GM18909 (cell line): ENCODE results near the gene HBQ1.
"Not testable (repeated sequence)": the region's sequence is repeated elsewhere in the genome, so short reads cannot be mapped to it uniquely, and the experiment has no call there.

Experiments
- ATAC-seq: cut with Tn5 transposase; IDR thresholded peaks from one replicate; pipeline ENCODE4 v1.9.1; 2021; ENCODE audit warnings: mild to moderate bottlenecking; ENCODE audit not compliant: unreplicated experiment, poor library complexity

The HBQ1 gene

DNA sequence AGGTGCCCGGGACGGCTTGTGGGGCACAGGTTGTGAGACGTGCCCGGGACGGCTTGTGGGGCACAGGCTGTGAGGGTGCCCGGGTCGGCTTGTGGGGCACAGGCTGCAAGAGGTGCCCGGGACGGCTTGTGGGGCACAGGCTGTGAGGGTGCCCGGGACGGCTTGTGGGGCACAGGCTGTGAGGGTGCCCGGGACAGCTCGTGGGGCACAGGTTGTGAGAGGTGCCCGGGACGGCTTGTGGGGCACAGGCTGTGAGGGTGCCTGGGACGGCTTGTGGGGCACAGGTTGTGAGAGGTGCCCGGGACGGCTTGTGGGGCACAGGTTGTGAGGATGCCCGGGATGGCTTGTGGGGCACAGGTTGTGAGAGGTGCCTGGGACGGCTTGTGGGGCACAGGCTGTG lies 20.0 kb upstream of the HBQ1 start:
- not testable (repeated sequence) for ATAC-seq

DNA sequence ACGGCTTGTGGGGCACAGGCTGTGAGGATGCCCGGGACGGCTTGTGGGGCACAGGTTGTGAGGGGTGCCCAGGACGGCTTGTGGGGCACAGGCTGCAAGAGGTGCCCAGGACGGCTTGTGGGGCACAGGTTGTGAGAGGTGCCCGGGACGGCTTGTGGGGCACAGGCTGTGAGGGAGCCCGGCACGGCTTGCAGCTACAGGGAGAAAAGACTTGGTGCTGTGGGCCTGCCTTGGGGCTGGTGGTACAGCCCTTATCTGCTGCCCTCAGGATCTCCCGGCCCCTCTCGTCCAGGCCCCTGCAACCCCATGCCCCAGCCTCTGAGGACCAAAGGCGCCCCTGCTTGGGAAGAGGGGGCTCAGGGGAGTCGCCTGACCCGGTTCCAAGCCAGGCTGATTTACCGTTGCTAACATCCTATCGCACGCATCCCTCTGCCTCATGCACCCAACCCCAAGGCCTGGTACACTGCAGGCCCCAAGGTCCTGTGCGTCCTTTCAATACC lies 19.5 kb upstream of the HBQ1 start:
- ATAC-seq: no peak

DNA sequence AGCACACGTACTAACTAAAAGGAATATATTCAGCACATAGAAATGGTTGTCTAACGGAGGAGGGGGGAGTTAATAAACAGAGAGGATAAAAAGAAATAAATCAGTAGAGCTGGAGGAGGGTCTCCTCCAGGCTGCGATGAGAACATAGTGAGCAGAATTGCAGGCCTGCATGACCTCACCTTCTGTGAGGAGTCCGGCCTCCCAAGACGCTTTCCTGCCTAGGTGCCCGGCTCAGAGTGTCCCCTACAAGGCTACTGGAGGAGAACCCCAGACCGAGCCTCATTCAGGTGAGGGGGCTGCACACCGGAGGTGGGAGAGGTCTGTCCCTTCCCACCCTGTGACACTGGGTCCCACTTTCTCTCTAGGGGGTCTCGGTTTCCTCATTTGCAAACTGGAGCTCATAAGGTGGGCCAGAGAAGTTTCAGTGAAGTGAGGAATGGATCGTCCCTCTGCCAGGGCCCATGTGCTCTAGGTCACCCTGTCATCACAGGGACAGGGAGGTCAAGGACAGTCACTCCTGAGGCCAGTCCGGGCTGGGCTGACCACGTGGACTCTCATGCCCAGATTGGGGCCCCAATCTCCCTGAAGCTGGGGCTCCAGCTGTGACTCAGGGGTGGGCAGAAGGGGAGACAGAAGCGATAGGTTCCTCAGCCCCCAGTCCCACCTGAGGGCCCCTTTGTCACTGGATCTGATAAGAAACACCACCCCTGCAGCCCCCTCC lies 17.8 kb upstream of the HBQ1 start:
- ATAC-seq: no peak

DNA sequence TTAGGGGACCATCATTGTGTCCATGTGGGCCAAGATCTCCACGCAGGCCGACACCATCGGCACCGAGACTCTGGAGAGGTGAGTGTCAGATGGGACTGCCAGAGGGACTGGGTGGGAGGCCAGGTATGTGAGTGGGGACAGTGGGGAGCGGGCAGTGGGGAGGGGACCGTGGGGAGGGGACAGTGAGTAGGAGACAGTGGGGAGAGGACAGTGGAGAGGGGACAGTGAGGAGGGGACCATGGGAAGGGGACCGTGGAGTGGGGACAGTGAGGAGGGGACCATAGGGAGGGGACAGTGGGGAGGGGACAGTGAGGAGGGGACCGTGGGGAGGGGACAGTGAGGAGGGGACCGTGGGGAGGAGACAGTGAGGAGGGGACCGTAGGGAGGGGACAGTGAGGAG lies 17.1 kb upstream of the HBQ1 start:
- not testable (repeated sequence) for ATAC-seq

DNA sequence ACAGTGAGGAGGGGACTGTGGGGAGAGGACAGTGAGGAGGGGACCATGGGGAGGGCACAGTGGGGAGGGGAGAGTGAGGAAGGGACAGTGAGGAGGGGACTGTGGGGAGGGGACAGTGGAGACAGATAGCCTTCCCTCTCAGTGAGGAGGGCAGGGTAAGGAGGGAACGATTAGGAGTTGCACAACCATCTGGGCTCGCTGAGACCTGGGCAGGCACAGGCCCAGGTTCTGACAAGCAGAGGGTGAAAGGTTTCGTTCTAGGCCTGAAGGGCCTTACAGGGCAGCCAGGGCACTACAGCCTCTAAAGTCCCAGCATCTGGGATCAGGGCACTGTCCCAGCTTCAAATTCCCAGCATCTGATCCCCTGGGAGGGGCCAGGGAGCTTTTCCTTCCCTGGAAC lies 16.6 kb upstream of the HBQ1 start:
- not testable (repeated sequence) for ATAC-seq

DNA sequence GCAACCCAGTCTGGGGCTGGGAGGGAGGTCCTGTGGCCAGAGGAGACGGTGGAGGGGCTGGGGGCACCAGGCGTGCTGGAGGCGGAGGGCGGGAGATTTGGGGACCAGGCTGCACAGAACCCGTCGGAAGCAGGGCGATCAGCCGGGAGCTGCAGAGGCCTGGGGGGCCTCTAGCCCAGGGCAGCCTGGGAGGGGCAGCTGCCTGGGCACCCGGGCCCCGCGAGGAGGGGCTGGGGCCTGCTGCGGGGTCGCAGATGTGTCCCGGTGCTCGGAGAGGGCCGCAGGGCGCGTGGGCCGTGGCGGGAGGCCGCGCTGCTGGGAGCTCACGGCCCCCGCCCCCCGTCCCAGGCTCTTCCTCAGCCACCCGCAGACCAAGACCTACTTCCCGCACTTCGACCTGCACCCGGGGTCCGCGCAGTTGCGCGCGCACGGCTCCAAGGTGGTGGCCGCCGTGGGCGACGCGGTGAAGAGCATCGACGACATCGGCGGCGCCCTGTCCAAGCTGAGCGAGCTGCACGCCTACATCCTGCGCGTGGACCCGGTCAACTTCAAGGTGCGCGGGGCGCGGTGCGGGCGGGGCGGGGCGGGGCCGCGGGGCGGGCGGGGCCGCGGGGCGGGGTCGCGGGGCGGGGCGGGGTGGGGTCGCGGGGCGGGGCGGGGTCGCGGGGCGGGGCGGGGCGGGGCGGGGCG lies 16.0 kb upstream of the HBQ1 start:
- ATAC-seq: not testable (repeated sequence)

DNA sequence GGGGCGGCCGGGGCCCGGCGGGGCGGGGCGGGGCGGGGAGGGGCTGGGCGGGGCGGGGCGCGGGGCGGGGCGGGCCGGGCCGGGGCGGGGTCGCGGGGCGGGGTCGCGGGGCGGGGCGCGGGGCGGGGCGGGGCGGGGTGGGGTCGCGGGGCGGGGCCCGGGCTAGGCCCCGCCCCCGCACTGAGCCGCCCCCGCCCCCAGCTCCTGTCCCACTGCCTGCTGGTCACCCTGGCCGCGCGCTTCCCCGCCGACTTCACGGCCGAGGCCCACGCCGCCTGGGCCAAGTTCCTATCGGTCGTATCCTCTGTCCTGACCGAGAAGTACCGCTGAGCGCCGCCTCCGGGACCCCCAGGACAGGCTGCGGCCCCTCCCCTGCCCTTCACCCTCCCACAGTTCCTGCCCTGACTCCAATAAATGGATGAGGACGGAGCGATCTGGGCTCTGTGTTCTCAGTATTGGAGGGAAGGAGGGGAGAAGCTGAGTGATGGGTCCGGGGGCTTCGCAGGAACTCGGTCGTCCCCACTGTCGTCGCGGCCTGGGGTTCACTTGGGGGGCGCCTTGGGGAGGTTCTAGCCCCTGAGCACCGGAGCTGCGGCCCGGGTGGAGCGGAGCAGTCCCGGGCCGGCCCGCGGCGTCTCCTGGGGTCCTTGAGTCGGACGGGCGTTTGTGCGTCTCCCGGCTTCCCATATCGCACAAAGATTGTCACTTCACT lies 15.3 kb upstream of the HBQ1 start:
- ATAC-seq: no peak

DNA sequence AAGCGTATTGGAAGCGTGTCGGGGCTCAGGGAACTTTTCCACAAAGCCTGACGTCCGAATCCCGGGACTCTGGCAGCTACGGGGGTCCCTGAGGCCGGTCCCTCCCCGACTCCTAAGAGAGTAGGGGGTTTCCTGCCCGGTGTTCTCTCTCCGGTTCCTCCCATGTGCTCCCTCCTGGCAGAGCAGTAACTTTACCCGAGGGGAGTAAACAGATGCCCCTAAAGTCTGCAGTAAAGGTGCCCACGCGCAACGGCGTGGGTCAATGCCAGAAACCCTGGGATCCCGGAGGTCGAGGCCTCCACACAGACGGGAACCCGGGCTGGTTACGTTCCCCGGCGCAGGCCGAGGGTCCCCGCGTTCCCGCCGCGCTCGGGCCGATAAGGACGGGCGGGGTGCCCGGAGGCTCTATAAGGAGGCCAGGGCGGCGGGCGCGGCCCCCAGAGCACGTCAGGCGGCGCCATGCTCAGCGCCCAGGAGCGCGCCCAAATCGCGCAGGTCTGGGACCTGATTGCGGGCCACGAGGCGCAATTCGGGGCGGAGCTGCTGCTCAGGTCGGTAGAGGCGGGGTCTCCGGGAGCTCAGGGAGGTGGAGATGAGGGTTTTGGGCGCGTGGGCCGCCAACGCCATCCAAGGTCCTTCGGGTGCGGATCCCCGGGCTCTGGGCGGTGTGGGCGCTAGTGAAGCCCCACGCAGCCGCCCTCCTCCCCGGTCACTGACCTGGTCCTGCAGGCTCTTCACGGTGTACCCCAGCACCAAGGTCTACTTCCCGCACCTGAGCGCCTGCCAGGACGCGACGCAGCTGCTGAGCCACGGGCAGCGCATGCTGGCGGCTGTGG lies 14.5 kb upstream of the HBQ1 start, which contains the start of gene HBM:
Gene HBM, plus strand, starts transcription at position 440 of the 836 bp plus-strand sequence. Its CDS starts 20 bp downstream, at position 460.
- ATAC-seq: no peak

DNA sequence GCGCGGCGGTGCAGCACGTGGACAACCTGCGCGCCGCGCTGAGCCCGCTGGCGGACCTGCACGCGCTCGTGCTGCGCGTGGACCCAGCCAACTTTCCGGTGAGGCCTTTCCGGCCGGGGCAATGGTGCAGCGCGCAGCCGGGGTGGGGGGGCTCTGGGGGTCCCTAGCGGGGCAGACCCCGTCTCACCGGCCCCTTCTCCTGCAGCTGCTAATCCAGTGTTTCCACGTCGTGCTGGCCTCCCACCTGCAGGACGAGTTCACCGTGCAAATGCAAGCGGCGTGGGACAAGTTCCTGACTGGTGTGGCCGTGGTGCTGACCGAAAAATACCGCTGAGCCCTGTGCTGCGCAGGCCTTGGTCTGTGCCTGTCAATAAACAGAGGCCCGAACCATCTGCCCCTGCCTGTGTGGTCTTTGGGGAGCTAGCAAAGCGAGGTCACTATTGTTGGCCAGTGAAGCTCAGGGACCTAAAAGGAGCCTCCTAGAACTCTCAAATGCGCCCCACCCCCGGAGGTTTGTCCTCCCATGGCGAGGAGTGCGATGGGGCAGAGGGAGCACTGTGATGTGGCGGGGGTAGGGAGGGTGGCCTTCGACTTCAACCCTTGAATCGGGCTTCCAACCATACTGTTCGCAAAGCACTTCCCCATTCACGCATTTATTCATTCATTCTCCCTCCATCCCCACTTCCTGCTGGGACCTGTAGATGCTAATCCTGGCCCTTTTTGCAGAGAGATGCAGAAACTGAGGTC lies 13.7 kb upstream of the HBQ1 start:
- no peak for ATAC-seq

DNA sequence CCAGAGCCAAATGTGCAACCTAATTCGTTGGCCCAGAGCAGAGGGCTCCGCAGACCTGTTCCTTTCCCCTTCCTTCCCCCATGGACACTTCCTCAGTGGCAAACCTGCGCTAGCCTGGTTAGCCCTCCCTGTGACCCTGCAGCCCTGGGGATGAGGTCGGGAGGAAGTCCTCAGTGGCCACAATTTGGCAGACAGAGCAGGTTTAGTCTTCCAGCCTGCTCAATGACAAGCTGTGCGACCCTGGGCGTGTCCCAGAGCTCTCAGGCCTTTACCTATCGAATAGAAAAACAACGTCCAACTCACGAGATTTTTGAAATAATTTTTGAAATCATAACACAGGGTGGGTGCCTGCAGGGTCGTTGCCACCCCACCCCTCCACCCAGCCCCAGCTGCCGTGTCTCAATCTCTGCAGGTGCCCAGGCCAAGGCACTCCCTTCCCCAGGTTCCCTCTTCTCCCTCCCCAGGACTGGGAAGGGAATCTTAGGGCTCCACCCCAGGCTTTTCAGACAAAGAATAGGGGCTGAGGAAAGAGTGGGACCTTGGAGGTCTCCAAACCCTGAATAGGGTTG lies 13.1 kb upstream of the HBQ1 start:
- ATAC-seq: no peak

DNA sequence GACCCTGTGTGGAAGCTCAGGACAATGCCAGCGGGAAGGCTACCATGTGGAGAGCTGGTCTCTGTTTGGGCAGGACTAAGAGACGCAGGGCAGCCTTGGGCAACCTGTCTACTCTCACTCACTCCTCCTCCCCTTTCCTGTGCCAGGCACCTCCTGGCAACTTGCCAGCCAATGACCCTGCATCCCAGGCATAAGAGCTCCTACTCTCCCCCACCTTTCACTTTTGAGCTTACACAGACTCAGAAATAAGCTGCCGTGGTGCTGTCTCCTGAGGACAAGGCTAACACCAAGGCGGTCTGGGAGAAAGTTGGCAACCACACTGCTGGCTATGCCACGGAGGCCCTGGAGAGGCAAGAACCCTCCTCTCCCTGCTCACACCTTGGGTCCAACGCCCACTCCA lies 11.8 kb upstream of the HBQ1 start:
- ATAC-seq: no peak

DNA sequence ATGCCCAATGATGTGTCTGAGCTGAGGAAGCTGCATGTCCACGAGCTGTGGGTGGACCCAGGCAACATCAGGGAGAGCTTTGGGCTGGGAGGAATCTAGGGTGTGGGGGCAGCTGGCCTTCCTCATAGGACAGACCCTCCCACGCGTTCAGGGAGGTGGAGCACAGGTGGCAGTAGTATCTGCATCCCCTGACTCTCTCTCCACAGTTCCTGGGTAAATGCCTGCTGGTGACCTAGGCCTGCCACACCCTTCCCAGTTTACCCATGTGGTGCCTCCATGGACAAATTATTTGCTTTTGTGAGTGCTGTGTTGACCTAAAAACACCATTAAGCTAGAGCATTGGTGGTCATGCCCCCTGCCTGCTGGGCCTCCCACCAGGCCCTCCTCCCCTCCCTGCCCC lies 11.2 kb upstream of the HBQ1 start:
- no peak for ATAC-seq

DNA sequence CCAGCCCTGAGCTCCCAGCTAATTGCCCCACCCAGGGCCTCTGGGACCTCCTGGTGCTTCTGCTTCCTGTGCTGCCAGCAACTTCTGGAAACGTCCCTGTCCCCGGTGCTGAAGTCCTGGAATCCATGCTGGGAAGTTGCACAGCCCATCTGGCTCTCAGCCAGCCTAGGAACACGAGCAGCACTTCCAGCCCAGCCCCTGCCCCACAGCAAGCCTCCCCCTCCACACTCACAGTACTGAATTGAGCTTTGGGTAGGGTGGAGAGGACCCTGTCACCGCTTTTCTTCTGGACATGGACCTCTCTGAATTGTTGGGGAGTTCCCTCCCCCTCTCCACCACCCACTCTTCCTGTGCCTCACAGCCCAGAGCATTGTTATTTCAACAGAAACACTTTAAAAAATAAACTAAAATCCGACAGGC lies 10.2 kb upstream of the HBQ1 start:
- ATAC-seq: not testable (repeated sequence)

DNA sequence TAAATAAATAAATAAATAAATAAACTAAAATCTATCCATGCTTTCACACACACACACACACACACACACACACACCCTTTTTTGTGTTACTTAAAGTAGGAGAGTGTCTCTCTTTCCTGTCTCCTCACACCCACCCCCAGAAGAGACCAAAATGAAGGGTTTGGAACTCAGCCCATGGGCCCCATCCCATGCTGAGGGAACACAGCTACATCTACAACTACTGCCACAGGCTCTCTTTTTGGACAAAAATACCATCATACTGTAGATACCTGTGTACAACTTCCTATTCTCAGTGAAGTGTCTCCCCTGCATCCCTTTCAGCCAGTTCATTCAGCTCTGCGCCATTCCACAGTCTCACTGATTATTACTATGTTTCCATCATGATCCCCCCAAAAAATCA lies 9.5 kb upstream of the HBQ1 start:
- ATAC-seq: no peak

DNA sequence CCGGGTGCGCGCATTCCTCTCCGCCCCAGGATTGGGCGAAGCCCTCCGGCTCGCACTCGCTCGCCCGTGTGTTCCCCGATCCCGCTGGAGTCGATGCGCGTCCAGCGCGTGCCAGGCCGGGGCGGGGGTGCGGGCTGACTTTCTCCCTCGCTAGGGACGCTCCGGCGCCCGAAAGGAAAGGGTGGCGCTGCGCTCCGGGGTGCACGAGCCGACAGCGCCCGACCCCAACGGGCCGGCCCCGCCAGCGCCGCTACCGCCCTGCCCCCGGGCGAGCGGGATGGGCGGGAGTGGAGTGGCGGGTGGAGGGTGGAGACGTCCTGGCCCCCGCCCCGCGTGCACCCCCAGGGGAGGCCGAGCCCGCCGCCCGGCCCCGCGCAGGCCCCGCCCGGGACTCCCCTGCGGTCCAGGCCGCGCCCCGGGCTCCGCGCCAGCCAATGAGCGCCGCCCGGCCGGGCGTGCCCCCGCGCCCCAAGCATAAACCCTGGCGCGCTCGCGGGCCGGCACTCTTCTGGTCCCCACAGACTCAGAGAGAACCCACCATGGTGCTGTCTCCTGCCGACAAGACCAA lies 7.8 kb upstream of the HBQ1 start, which contains the start of gene HBA2:
Gene HBA2, plus strand, starts transcription at position 503 of the 568 bp plus-strand sequence. Its CDS starts 37 bp downstream, at position 540.
- not testable (repeated sequence) for ATAC-seq

DNA sequence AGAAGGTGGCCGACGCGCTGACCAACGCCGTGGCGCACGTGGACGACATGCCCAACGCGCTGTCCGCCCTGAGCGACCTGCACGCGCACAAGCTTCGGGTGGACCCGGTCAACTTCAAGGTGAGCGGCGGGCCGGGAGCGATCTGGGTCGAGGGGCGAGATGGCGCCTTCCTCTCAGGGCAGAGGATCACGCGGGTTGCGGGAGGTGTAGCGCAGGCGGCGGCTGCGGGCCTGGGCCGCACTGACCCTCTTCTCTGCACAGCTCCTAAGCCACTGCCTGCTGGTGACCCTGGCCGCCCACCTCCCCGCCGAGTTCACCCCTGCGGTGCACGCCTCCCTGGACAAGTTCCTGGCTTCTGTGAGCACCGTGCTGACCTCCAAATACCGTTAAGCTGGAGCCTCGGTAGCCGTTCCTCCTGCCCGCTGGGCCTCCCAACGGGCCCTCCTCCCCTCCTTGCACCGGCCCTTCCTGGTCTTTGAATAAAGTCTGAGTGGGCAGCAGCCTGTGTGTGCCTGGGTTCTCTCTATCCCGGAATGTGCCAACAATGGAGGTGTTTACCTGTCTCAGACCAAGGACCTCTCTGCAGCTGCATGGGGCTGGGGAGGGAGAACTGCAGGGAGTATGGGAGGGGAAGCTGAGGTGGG lies 6.9 kb upstream of the HBQ1 start:
- ATAC-seq: not testable (repeated sequence)

DNA sequence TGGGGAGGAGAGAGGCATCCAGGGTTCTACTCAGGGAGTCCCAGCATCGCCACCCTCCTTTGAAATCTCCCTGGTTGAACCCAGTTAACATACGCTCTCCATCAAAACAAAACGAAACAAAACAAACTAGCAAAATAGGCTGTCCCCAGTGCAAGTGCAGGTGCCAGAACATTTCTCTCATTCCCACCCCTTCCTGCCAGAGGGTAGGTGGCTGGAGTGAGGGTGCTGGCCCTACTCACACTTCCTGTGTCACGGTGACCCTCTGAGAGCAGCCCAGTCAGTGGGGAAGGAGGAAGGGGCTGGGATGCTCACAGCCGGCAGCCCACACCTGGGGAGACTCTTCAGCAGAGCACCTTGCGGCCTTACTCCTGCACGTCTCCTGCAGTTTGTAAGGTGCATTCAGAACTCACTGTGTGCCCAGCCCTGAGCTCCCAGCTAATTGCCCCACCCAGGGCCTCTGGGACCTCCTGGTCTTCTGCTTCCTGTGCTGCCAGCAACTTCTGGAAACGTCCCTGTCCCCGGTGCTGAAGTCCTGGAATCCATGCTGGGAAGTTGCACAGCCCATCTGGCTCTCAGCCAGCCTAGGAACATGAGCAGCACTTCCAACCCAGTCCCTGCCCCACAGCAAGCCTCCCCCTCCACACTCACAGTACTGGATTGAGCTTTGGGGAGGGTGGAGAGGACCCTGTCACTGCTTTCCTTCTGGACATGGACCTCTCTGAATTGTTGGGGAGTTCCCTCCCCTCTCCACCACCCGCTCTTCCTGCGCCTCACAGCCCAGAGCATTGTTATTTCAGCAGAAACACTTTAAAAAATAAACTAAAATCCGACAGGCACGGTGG lies 6.1 kb upstream of the HBQ1 start:
- not testable (repeated sequence) for ATAC-seq
